Hepatocyte (in vitro differentiated cells): ENCODE data around the gene CKAP2L. TPM values are rescaled to one million over a fixed set of nuclear protein-coding genes. Genes with fewer than 3 reads are reported as not detected.
A peak's percentile ranks its signal among the peaks of the same experiment; 100 is the strongest.

ENCODE experiments used
- DNase-seq: peaks from one replicate; pipeline ENCODE4 v3.0.0-alpha.2; 2016; ENCODE audit warnings: low spot score
- H2AFZ ChIP-seq: fragments of 200-600 bp; sonication (generic); 2 replicates; pipeline ENCODE4 v1.6.0; 2016; ENCODE audit warnings: antibody characterized with exemption, mild to moderate bottlenecking
- H3K27ac ChIP-seq: fragments of 200-600 bp; sonication (generic); 2 replicates; pipeline ENCODE4 v1.5.1; 2016; ENCODE audit warnings: mild to moderate bottlenecking
- H3K27me3 ChIP-seq: fragments of 200-600 bp; sonication (generic); 2 replicates; pipeline ENCODE4 v1.6.1; 2016
- H3K36me3 ChIP-seq: fragments of 200-600 bp; sonication (generic); replicated peaks from 2 replicates; pipeline ENCODE4 v1.5.1; 2016; ENCODE audit warnings: low read depth; ENCODE audit not compliant: insufficient read depth
- H3K4me1 ChIP-seq: fragments of 200-600 bp; sonication (generic); 2 replicates; pipeline ENCODE4 v1.5.1; 2016; ENCODE audit warnings: mild to moderate bottlenecking, moderate library complexity; ENCODE audit not compliant: insufficient read depth
- H3K4me2 ChIP-seq: fragments of 200-600 bp; sonication (generic); 2 replicates; pipeline ENCODE4 v1.6.0; 2016
- H3K4me3 ChIP-seq: fragments of 200-600 bp; sonication (generic); 2 replicates; pipeline ENCODE4 v1.5.1; 2016; ENCODE audit warnings: mild to moderate bottlenecking
- H3K79me2 ChIP-seq: fragments of 200-600 bp; sonication (generic); 2 replicates; pipeline ENCODE4 v1.6.0; 2017; ENCODE audit warnings: mild to moderate bottlenecking
- H3K9me2 ChIP-seq: fragments of 200-600 bp; sonication (generic); replicated peaks from 2 replicates; pipeline ENCODE4 v1.6.0; 2017; ENCODE audit warnings: mild to moderate bottlenecking; ENCODE audit not compliant: insufficient read depth
- H3K9me3 ChIP-seq: fragments of 200-600 bp; sonication (generic); 2 replicates; pipeline ENCODE4 v1.5.1; 2016; ENCODE audit warnings: low read depth, mild to moderate bottlenecking
- H4K20me1 ChIP-seq: fragments of 200-600 bp; sonication (generic); 2 replicates; pipeline ENCODE4 v1.6.0; 2016; ENCODE audit warnings: mild to moderate bottlenecking; ENCODE audit not compliant: insufficient read depth, poor library complexity, severe bottlenecking
- EZH2 ChIP-seq: fragments of 200-600 bp; sonication (generic); IDR thresholded peaks from 2 replicates; pipeline ENCODE4 v1.6.1; 2016; ENCODE audit warnings: antibody characterized with exemption, mild to moderate bottlenecking, borderline replicate concordance
- EZH2phosphoT487 ChIP-seq: fragments of 200-600 bp; sonication (generic); IDR thresholded peaks from one replicate; pipeline ENCODE4 v1.6.1; 2018; ENCODE audit warnings: antibody characterized with exemption, mild to moderate bottlenecking, low read depth, moderate library complexity; ENCODE audit not compliant: unreplicated experiment, severe bottlenecking
- WGBS: methylation state at CpG from one replicate; pipeline ENCODE4 v1.1.6; 2016; ENCODE audit warnings: low lambda C conversion rate; ENCODE audit errors: missing lambda C conversion rate; 5-methylcytosine and 5-hydroxymethylcytosine counted together
- polyA plus RNA-seq: library from polyadenylated mRNA; unstranded; fragments of >200 nt; fragmentation: Nextera tagmentation; extraction: Ambion mirVana; gene quantifications from 2 replicates; pipeline ENCODE4 v1.2.1, GENCODE V29; 2016
- total RNA-seq: library from RNA; depleted of rRNA; stranded (reverse); fragments of >200 nt; gene quantifications from 2 replicates; pipeline ENCODE4 v1.2.3, GENCODE V29; 2014
- TF ChIP-seq, protein P1 (sequence below): fragments of 200-600 bp; sonication (generic); IDR thresholded peaks from 2 replicates; pipeline ENCODE4 v1.5.1; 2016; ENCODE audit warnings: antibody characterized with exemption, mild to moderate bottlenecking; ENCODE audit not compliant: poor library complexity

CKAP2L gene
- total and polyA plus RNA-seq, 2 experiments from 2014 or later = 7.2 to 8.1 TPM

GRCh38 chr2:112765251-112765650, 842 bp upstream of the CKAP2L start:
- DNase-seq = no peak
- WGBS = 63% methylated on average over 4 of the region's 4 CpGs
- peaks cover 14% of the 10 kb centered on the region for H3K79me2 ChIP-seq

GRCh38 chr2:112762276-112762675, 2.1 kb downstream of the CKAP2L start:
- Histone ChIP-seq H3K4me2 (peak overlapping the region; percentile 90), H3K27ac (peak overlapping the region; percentile 24), H3K9me2 (no peaks in the 10 kb centered on the region), H3K79me2 (peaks cover 17% of the 10 kb centered on the region), H2AFZ (no peak overlapping the region), H3K4me1 (no peaks in the 10 kb centered on the region), H4K20me1 (no peaks in the 10 kb centered on the region), H3K4me3 (no peak overlapping the region), H3K9me3 (no peaks in the 10 kb centered on the region), H3K36me3 (no peaks in the 10 kb centered on the region), H3K27me3 (no peaks in the 10 kb centered on the region)
- TF ChIP-seq, protein P1, sequence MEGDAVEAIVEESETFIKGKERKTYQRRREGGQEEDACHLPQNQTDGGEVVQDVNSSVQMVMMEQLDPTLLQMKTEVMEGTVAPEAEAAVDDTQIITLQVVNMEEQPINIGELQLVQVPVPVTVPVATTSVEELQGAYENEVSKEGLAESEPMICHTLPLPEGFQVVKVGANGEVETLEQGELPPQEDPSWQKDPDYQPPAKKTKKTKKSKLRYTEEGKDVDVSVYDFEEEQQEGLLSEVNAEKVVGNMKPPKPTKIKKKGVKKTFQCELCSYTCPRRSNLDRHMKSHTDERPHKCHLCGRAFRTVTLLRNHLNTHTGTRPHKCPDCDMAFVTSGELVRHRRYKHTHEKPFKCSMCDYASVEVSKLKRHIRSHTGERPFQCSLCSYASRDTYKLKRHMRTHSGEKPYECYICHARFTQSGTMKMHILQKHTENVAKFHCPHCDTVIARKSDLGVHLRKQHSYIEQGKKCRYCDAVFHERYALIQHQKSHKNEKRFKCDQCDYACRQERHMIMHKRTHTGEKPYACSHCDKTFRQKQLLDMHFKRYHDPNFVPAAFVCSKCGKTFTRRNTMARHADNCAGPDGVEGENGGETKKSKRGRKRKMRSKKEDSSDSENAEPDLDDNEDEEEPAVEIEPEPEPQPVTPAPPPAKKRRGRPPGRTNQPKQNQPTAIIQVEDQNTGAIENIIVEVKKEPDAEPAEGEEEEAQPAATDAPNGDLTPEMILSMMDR = no peak
- TF ChIP-seq EZH2phosphoT487 (no peak), EZH2 (no peak)
- DNase-seq = no peak
- 83% methylated on average over 4 of the region's 4 CpGs for WGBS

More at GRCh38 chr2:112765251-112765650, 842 bp upstream of the CKAP2L start:
- H3K4me2 ChIP-seq = peak overlapping the region; percentile 70
- H3K27ac ChIP-seq = peak overlapping the region; percentile 11
- no peaks in the 10 kb centered on the region for H3K9me3 ChIP-seq
- TF ChIP-seq EZH2phosphoT487 (no peak), EZH2 (no peak)
- TF ChIP-seq, protein P1 = no peak
- no peaks in the 10 kb centered on the region for H3K36me3 ChIP-seq
- H3K9me2 ChIP-seq = no peaks in the 10 kb centered on the region
- H3K4me3 ChIP-seq = no peak overlapping the region
- H3K4me1 ChIP-seq = no peaks in the 10 kb centered on the region
- peak overlapping the region; percentile 58 for H2AFZ ChIP-seq
- H3K27me3 ChIP-seq = no peaks in the 10 kb centered on the region
- H4K20me1 ChIP-seq = no peaks in the 10 kb centered on the region

GRCh38 chr2:112760149-112760548, 4.3 kb downstream of the CKAP2L start:
- no peak overlapping the region for H3K4me3 ChIP-seq
- no peaks in the 10 kb centered on the region for H3K36me3 ChIP-seq
- H3K4me2 ChIP-seq = no peak overlapping the region
- no peak for DNase-seq
- TF ChIP-seq, protein P1 = no peak
- TF ChIP-seq EZH2phosphoT487 (no peak), EZH2 (no peak)
- no peaks in the 10 kb centered on the region for H3K9me3 ChIP-seq
- H4K20me1 ChIP-seq = no peaks in the 10 kb centered on the region
- H3K27ac ChIP-seq = no peak overlapping the region
- H3K4me1 ChIP-seq = peaks cover 11% of the 10 kb centered on the region
- H2AFZ ChIP-seq = no peak overlapping the region
- H3K27me3 ChIP-seq = no peaks in the 10 kb centered on the region
- 81% methylated on average over 1 of the region's 1 CpG for WGBS
- H3K79me2 ChIP-seq = peaks cover 17% of the 10 kb centered on the region
- no peaks in the 10 kb centered on the region for H3K9me2 ChIP-seq

- TF ChIP-seq EZH2phosphoT487 (no peak), EZH2 (no peak)
- TF ChIP-seq, protein P1 = no peak
- DNase-seq = no peak
- H2AFZ ChIP-seq = no peak overlapping the region
- H3K4me3 ChIP-seq = no peak overlapping the region
- no peaks in the 10 kb centered on the region for H3K9me2 ChIP-seq
- no peaks in the 10 kb centered on the region for H3K36me3 ChIP-seq
- no peak overlapping the region for H3K4me2 ChIP-seq
- H4K20me1 ChIP-seq = no peaks in the 10 kb centered on the region
- no peak overlapping the region for H3K27ac ChIP-seq
- 87% methylated on average over 2 of the region's 2 CpGs for WGBS
- H3K4me1 ChIP-seq = peaks cover 14% of the 10 kb centered on the region
- H3K79me2 ChIP-seq = peaks cover 16% of the 10 kb centered on the region
- H3K9me3 ChIP-seq = no peaks in the 10 kb centered on the region
- no peaks in the 10 kb centered on the region for H3K27me3 ChIP-seq
Measured at GRCh38 chr2:112758711-112759110, 5.7 kb downstream of the CKAP2L start.
